Fibroblast of skin of left biceps (primary cell): Measurements from ENCODE around the gene OR52B6.
A peak's percentile ranks its signal among the peaks of the same experiment; 100 is the strongest.
"Not testable (repeated sequence)": the region's sequence is repeated elsewhere in the genome, so short reads cannot be mapped to it uniquely, and the experiment has no call there.

Source experiments
- DNase-seq, 2 experiments: peaks; one replicate each; pipeline ENCODE4 v3.0.0-alpha.2; 2013; ENCODE audit warnings: low read depth in 2 of 2

The OR52B6 gene

GRCh38 chr11:5580577-5580976 is at the start of gene OR52B6:
Gene OR52B6 (plus strand): TSS chr11:5580877. CDS start chr11:5580877, 0 bp downstream.
- no peak for DNase-seq

- no peak for DNase-seq
These were observed 49.4 kb upstream of the OR52B6 start for GRCh38 chr11:5531053-5531831.

GRCh38 chr11:5534046-5534445 is 46.6 kb upstream of the OR52B6 start:
- no peak for DNase-seq

- DNase-seq, result no peak
These were observed 44.2 kb upstream of the OR52B6 start for GRCh38 chr11:5536482-5536881.

GRCh38 chr11:5541427-5541826 is 39.2 kb upstream of the OR52B6 start:
- DNase-seq, result no peak

GRCh38 chr11:5546457-5546856 is 34.2 kb upstream of the OR52B6 start:
- no peak for DNase-seq

GRCh38 chr11:5547982-5548381 is 32.7 kb upstream of the OR52B6 start:
- no peak for DNase-seq

GRCh38 chr11:5548440-5548839 is 32.2 kb upstream of the OR52B6 start, which contains the start of gene OR52H1:
Gene OR52H1 (minus strand): TSS chr11:5548540. CDS start chr11:5545505, 3,035 bp downstream.
- no peak for DNase-seq

GRCh38 chr11:5550440-5551095 is 30.1 kb upstream of the OR52B6 start:
- peak; percentile 71 to 77 for DNase-seq

- DNase-seq, result no peak
These were observed 27.3 kb upstream of the OR52B6 start for GRCh38 chr11:5553343-5553742.

GRCh38 chr11:5556596-5557188 is 24.0 kb upstream of the OR52B6 start:
- no peak for DNase-seq

GRCh38 chr11:5557751-5558150 is 22.9 kb upstream of the OR52B6 start:
- DNase-seq, result no peak

GRCh38 chr11:5564259-5565019 is 16.2 kb upstream of the OR52B6 start:
- DNase-seq, result no peak

GRCh38 chr11:5574654-5575053 is 6.0 kb upstream of the OR52B6 start:
- no peak for DNase-seq

GRCh38 chr11:5575152-5575551 is 5.5 kb upstream of the OR52B6 start:
- DNase-seq, result no peak

GRCh38 chr11:5577101-5577500 is 3.6 kb upstream of the OR52B6 start:
- no peak for DNase-seq

GRCh38 chr11:5581014-5581413 is 337 bp downstream of the OR52B6 start:
- no peak for DNase-seq

GRCh38 chr11:5584458-5584857 is 3.8 kb downstream of the OR52B6 start:
- DNase-seq, result not testable (repeated sequence)

- not testable (repeated sequence) for DNase-seq
These were observed 9.2 kb downstream of the OR52B6 start for GRCh38 chr11:5589906-5590305.

- no peak for DNase-seq
These were observed 10.9 kb downstream of the OR52B6 start for GRCh38 chr11:5591613-5592012.

GRCh38 chr11:5592615-5593014 is 11.9 kb downstream of the OR52B6 start:
- no peak for DNase-seq

GRCh38 chr11:5593146-5593545 is 12.5 kb downstream of the OR52B6 start:
- DNase-seq, result no peak
